Natural killer cell (primary cell): ENCODE measurements around the gene UNC79. TPM values are rescaled to one million over a fixed set of nuclear protein-coding genes. Genes with fewer than 3 reads are reported as not detected.
A peak's percentile ranks its signal among the peaks of the same experiment; 100 is the strongest.

Experiments
- ATAC-seq, 3 donors: fragments of 150-1000 bp in 2 of 3; fragments of 200-7000 bp in 1 of 3; cut with Tn5 transposase; 1 replicate in 1 of 3; 2 replicates in 2 of 3; pipeline ENCODE4 v1.10.0; 2021; ENCODE audit warnings: mild to moderate bottlenecking in 2 of 3, moderate library complexity in 2 of 3
- DNase-seq, 2 donors: peaks; one replicate each; pipeline versions ENCODE4 v3.0.0 to v3.0.0-alpha.2; 2013 to 2021; ENCODE audit warnings: mixed read lengths in 1 of 2
- H3K27ac ChIP-seq: one replicate; pipeline ENCODE4 v1.5.1; 2013; ENCODE audit warnings: mild to moderate bottlenecking, low read length
- H3K27me3 ChIP-seq: one replicate; pipeline ENCODE4 v1.6.1; 2013; ENCODE audit warnings: low read length; ENCODE audit not compliant: control insufficient read depth, insufficient read depth
- H3K36me3 ChIP-seq: one replicate; pipeline ENCODE4 v1.6.1; 2013; ENCODE audit warnings: low read length; ENCODE audit not compliant: control insufficient read depth, insufficient read depth
- H3K4me1 ChIP-seq: one replicate; pipeline ENCODE4 v1.6.1; 2013; ENCODE audit warnings: low read length; ENCODE audit not compliant: control insufficient read depth, insufficient read depth
- H3K4me3 ChIP-seq: one replicate; pipeline ENCODE4 v1.5.1; 2013; ENCODE audit warnings: low read length
- H3K9me3 ChIP-seq: one replicate; pipeline ENCODE4 v1.6.1; 2013; ENCODE audit warnings: low read length; ENCODE audit not compliant: control insufficient read depth, insufficient read depth
- H3K27ac Mint-ChIP-seq, 2 donors: one replicate each; pipeline ENCODE4 v1.8.0; 2022; ENCODE audit warnings: mild to moderate bottlenecking in 2 of 2, mixed read lengths in 2 of 2, moderate library complexity in 1 of 2
- H3K27me3 Mint-ChIP-seq, 2 donors: one replicate each; pipeline ENCODE4 v1.8.0; 2022; ENCODE audit warnings: low read depth in 2 of 2, mixed read lengths in 2 of 2
- H3K36me3 Mint-ChIP-seq: one replicate; pipeline ENCODE4 v1.8.0; 2022; ENCODE audit warnings: mixed read lengths
- H3K4me1 Mint-ChIP-seq, 2 donors: one replicate each; pipeline ENCODE4 v1.8.0; 2022; ENCODE audit warnings: mixed read lengths in 2 of 2
- H3K4me3 Mint-ChIP-seq: one replicate; pipeline ENCODE4 v1.8.0; 2022; ENCODE audit warnings: mild to moderate bottlenecking, moderate library complexity, mixed read lengths
- H3K9me3 Mint-ChIP-seq, 2 donors: one replicate each; pipeline ENCODE4 v1.8.0; 2022; ENCODE audit warnings: mixed read lengths in 2 of 2
- WGBS: methylation state at CpG from one replicate; pipeline ENCODE4 v1.1.7; 2013; ENCODE audit warnings: missing lambda C conversion rate; ENCODE audit not compliant: insufficient coverage; 5-methylcytosine and 5-hydroxymethylcytosine counted together
- intact Hi-C: fragments of 100-400 bp; cut with micrococcal nuclease; formaldehyde crosslinking; loops from one replicate; pipeline ENCODE4 v1.14.2; 2022
- total RNA-seq, 4 donors: library from RNA; stranded (reverse); fragments of 120-200 nt in 1 of 4; gene quantifications; one replicate each; pipeline versions ENCODE4 v1.2.3 to v1.2.4, GENCODE V29; 2013 to 2022
- TF ChIP-seq, protein P1 (sequence below): fragments of 200-600 bp; IDR thresholded peaks from one replicate; pipeline ENCODE4 v1.8.0; 2022; ENCODE audit warnings: antibody characterized with exemption

UNC79 gene
- total RNA-seq, 3 donors from 2014 or later (not counting 1 experiment from before 2014, with no cell fraction given) = 0.05 TPM; not detected in 1

DNA sequence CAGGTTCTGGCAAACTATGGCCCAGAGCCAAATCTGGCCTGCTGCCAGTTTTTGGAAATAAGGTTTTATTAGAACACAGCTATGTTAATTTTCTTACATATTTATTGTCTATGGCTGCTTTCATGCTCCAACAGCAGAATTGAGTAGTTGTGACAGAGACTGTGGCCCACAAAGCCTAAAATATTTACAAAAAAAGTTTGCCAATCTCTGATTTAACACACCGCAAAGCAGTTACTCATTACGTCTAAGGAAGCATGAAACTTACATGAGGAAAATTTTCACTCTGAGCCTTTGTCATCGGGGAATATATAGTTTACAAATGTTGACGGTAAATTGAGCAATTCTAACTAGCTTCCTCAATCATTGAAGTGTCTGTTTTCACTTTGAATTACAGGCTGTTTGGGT lies 96.5 kb downstream of the UNC79 start:
- ATAC-seq (no peak), DNase-seq (peak in 1 of 2 donors; percentile 2)
- Histone ChIP-seq H3K4me3 (no peak overlapping the region), H3K27me3 (no peaks in the 10 kb centered on the region), H3K36me3 (no peaks in the 10 kb centered on the region), H3K27ac (no peak overlapping the region), H3K4me1 (no peaks in the 10 kb centered on the region), H3K9me3 (no peaks in the 10 kb centered on the region)
- WGBS = 76% methylated on average over 4 of the region's 4 CpGs
- no peaks in the 10 kb centered on the region for H3K4me1 Mint-ChIP-seq
- intact Hi-C loops = no loop called here
- no peaks in the 10 kb centered on the region for H3K9me3 Mint-ChIP-seq
- TF ChIP-seq, protein P1, sequence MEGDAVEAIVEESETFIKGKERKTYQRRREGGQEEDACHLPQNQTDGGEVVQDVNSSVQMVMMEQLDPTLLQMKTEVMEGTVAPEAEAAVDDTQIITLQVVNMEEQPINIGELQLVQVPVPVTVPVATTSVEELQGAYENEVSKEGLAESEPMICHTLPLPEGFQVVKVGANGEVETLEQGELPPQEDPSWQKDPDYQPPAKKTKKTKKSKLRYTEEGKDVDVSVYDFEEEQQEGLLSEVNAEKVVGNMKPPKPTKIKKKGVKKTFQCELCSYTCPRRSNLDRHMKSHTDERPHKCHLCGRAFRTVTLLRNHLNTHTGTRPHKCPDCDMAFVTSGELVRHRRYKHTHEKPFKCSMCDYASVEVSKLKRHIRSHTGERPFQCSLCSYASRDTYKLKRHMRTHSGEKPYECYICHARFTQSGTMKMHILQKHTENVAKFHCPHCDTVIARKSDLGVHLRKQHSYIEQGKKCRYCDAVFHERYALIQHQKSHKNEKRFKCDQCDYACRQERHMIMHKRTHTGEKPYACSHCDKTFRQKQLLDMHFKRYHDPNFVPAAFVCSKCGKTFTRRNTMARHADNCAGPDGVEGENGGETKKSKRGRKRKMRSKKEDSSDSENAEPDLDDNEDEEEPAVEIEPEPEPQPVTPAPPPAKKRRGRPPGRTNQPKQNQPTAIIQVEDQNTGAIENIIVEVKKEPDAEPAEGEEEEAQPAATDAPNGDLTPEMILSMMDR = no peak
- peaks cover 11 to 36% of the 10 kb centered on the region in 2 donors for H3K27me3 Mint-ChIP-seq
- H3K27ac Mint-ChIP-seq = no peak overlapping the region
- H3K4me3 Mint-ChIP-seq = no peak overlapping the region
- H3K36me3 Mint-ChIP-seq = peaks cover under 1% of the 10 kb centered on the region

GRCh38 chr14:93528884-93529558 lies 98.3 kb downstream of the UNC79 start:
- no CpG with 5 or more reads among the region's 1 CpG for WGBS
- Histone ChIP-seq H3K9me3 (no peaks in the 10 kb centered on the region), H3K4me1 (peaks cover 4% of the 10 kb centered on the region), H3K4me3 (no peak overlapping the region), H3K27ac (no peak overlapping the region), H3K36me3 (no peaks in the 10 kb centered on the region), H3K27me3 (no peaks in the 10 kb centered on the region)
- DNase-seq (no peak), ATAC-seq (no peak)
- no peaks in the 10 kb centered on the region for H3K9me3 Mint-ChIP-seq
- H3K27ac Mint-ChIP-seq = no peak overlapping the region
- H3K4me1 Mint-ChIP-seq = no peaks in the 10 kb centered on the region
- H3K4me3 Mint-ChIP-seq = no peak overlapping the region
- H3K27me3 Mint-ChIP-seq = peaks cover 11 to 44% of the 10 kb centered on the region in 2 donors
- TF ChIP-seq, protein P1 = no peak
- H3K36me3 Mint-ChIP-seq = no peaks in the 10 kb centered on the region
- intact Hi-C loops = no loop called here

DNA sequence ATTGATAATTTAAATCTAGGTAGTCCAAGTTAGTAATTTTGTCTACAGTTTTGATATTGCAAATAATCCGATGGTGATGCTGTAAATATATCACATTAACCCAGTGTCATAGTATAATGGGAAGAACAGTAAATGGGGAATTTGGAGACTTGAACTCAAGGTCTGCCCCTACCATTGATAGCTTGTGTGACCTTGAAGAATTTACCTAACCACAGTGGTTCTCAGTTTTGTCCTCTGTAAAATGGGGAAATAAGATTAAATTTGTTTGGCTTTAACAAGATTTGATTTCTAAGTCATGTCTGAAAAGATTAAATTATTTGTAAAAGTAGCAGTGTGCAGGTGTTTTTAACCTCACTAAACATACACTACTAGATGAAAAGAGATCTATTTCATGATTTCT lies 100.9 kb downstream of the UNC79 start:
- intact Hi-C loops = no loop called here
- no peaks in the 10 kb centered on the region for H3K4me1 Mint-ChIP-seq
- H3K27ac ChIP-seq = no peak overlapping the region
- H3K27me3 Mint-ChIP-seq = peaks cover 3 to 47% of the 10 kb centered on the region in 2 donors
- WGBS = no CpG with 5 or more reads among the region's 1 CpG
- TF ChIP-seq, protein P1 = no peak
- no peak overlapping the region for H3K4me3 ChIP-seq
- no peaks in the 10 kb centered on the region for H3K36me3 Mint-ChIP-seq
- DNase-seq = no peak
- H3K27me3 ChIP-seq = no peaks in the 10 kb centered on the region
- peaks cover 4% of the 10 kb centered on the region for H3K4me1 ChIP-seq
- H3K36me3 ChIP-seq = no peaks in the 10 kb centered on the region
- no peak overlapping the region for H3K4me3 Mint-ChIP-seq
- ATAC-seq = no peak
- H3K27ac Mint-ChIP-seq = no peak overlapping the region
- H3K9me3 Mint-ChIP-seq = no peaks in the 10 kb centered on the region
- H3K9me3 ChIP-seq = no peaks in the 10 kb centered on the region

GRCh38 chr14:93532541-93532940 lies 101.8 kb downstream of the UNC79 start:
- TF ChIP-seq, protein P1 = no peak
- Histone ChIP-seq H3K4me1 (peaks cover 4% of the 10 kb centered on the region), H3K36me3 (no peaks in the 10 kb centered on the region), H3K27me3 (no peaks in the 10 kb centered on the region), H3K4me3 (no peak overlapping the region), H3K9me3 (no peaks in the 10 kb centered on the region), H3K27ac (no peak overlapping the region)
- no peak overlapping the region for H3K4me3 Mint-ChIP-seq
- H3K27me3 Mint-ChIP-seq = peaks cover 4 to 54% of the 10 kb centered on the region in 2 donors
- no peak overlapping the region for H3K27ac Mint-ChIP-seq
- H3K36me3 Mint-ChIP-seq = no peaks in the 10 kb centered on the region
- DNase-seq (no peak), ATAC-seq (no peak)
- WGBS = 49% methylated on average over 2 of the region's 2 CpGs
- no peaks in the 10 kb centered on the region for H3K9me3 Mint-ChIP-seq
- intact Hi-C loops = no loop called here
- H3K4me1 Mint-ChIP-seq = no peaks in the 10 kb centered on the region
